H1 (cell line): Measurements from ENCODE around the gene RIPOR3. TPM values are rescaled to one million over a fixed set of nuclear protein-coding genes. Genes with fewer than 3 reads are reported as not detected.

Experiments used
- CTCF ChIA-PET: fragments of 300-600 bp; sonication (Branson Sonifier 250); formaldehyde crosslinking; loops from one replicate; lab custom pipeline; 2021; ENCODE audit not compliant: partially characterized antibody; lab: Charles Lee
- POLR2A ChIA-PET: fragments of 300-600 bp; sonication (Branson Sonifier 250); formaldehyde crosslinking; loops from one replicate; lab custom pipeline; 2021; ENCODE audit warnings: inconsistent platforms; ENCODE audit not compliant: partially characterized antibody; lab: Charles Lee
- DNase-seq, 2 experiments: peaks; one replicate each; pipeline versions ENCODE4 v3.0.0 to v3.0.0-alpha.2; 2010 to 2022; ENCODE audit warnings: low spot score in 2 of 2, low read depth in 1 of 2, mixed read lengths in 1 of 2
- FAIRE-seq: peaks from 2 replicates; lab custom pipeline; 2011; peaks lifted over from hg19 to GRCh38; lab: Jason Lieb, UNC
- H2AFZ ChIP-seq: 2 replicates; pipeline ENCODE4 v1.8.1; 2012; ENCODE audit warnings: low read length, inconsistent platforms
- H2AK5ac ChIP-seq: 2 replicates; pipeline ENCODE4 v1.6.1; 2013; ENCODE audit warnings: low read depth, low read length
- H2BK120ac ChIP-seq: replicated peaks from 2 replicates; pipeline ENCODE3; 2013; ENCODE audit warnings: low read depth, low read length, inconsistent platforms
- H2BK12ac ChIP-seq: 2 replicates; pipeline ENCODE4 v1.6.1; 2013; ENCODE audit warnings: low read depth, low read length
- H2BK15ac ChIP-seq: 2 replicates; pipeline ENCODE4 v1.6.1; 2013; ENCODE audit warnings: low read length
- H2BK20ac ChIP-seq: 2 replicates; pipeline ENCODE4 v1.6.1; 2013; ENCODE audit warnings: low read length
- H2BK5ac ChIP-seq: 2 replicates; pipeline ENCODE4 v1.6.1; 2013; ENCODE audit warnings: low read depth, low read length
- H3K14ac ChIP-seq: 2 replicates; pipeline ENCODE4 v1.6.1; 2013; ENCODE audit warnings: inconsistent platforms; ENCODE audit not compliant: insufficient read length
- H3K18ac ChIP-seq: 2 replicates; pipeline ENCODE4 v1.6.1; 2013; ENCODE audit warnings: low read length; ENCODE audit errors: extremely low read depth
- H3K23ac ChIP-seq: 2 replicates; pipeline ENCODE4 v1.6.1; 2013; ENCODE audit warnings: inconsistent platforms; ENCODE audit not compliant: insufficient read length
- H3K23me2 ChIP-seq: 2 replicates; pipeline ENCODE4 v1.6.1; 2013; ENCODE audit warnings: low read depth, low read length
- H3K27ac ChIP-seq: 2 replicates; pipeline ENCODE4 v1.6.1; 2011; ENCODE audit warnings: low read depth, low read length, inconsistent platforms
- H3K27me3 ChIP-seq, 4 experiments: replicated peaks in 1 of 4; 1 replicate in 1 of 4; 2 replicates in 3 of 4; pipeline versions ENCODE4 v1.6.1 to v1.8.1; 2011 to 2013; ENCODE audit warnings: low read length in 3 of 4, mild to moderate bottlenecking in 3 of 4, inconsistent platforms in 2 of 4, mixed read lengths in 2 of 4, moderate library complexity in 1 of 4; ENCODE audit not compliant: control insufficient read depth in 3 of 4, insufficient read depth in 3 of 4; ENCODE audit errors: extremely low read depth in 1 of 4
- H3K36me3 ChIP-seq, 4 experiments: 2 replicates each; pipeline versions ENCODE4 v1.6.1 to v1.8.1; 2011 to 2013; ENCODE audit warnings: mild to moderate bottlenecking in 4 of 4, low read length in 3 of 4, moderate library complexity in 2 of 4, control low read depth in 1 of 4, inconsistent platforms in 1 of 4; ENCODE audit not compliant: insufficient read depth in 4 of 4, control insufficient read depth in 2 of 4
- H3K4ac ChIP-seq: replicated peaks from 2 replicates; pipeline ENCODE3; 2013; ENCODE audit warnings: low read length, low read depth, mixed read lengths, inconsistent platforms; ENCODE audit not compliant: insufficient read length
- H3K4me1 ChIP-seq, 4 experiments: replicated peaks in 1 of 4; 1 replicate in 1 of 4; 2 replicates in 3 of 4; pipeline versions ENCODE4 v1.6.1 to v1.8.1; 2011 to 2013; ENCODE audit warnings: low read length in 3 of 4, inconsistent platforms in 2 of 4, mixed read lengths in 1 of 4; ENCODE audit not compliant: insufficient read depth in 4 of 4, control insufficient read depth in 3 of 4
- H3K4me2 ChIP-seq, 2 experiments: 2 replicates each; pipeline versions ENCODE4 v1.6.1 to v1.8.1; 2011 to 2013; ENCODE audit warnings: low read depth in 2 of 2, low read length in 2 of 2, control low read depth in 1 of 2, inconsistent platforms in 1 of 2, mild to moderate bottlenecking in 1 of 2; ENCODE audit not compliant: insufficient read depth in 1 of 2
- H3K4me3 ChIP-seq, 4 experiments: fragments of 200-600, 300-600 bp in 1 of 4; sonication (generic), shearing (Covaris generic), sonication (Bioruptor Twin) in 1 of 4; 2 replicates each; pipeline versions ENCODE4 v1.5.1 to v1.8.1; 2011 to 2016; ENCODE audit warnings: low read length in 4 of 4, low read depth in 3 of 4, control low read depth in 2 of 4, inconsistent platforms in 2 of 4, mild to moderate bottlenecking in 2 of 4, mixed read lengths in 1 of 4, moderate library complexity in 1 of 4; ENCODE audit not compliant: insufficient read depth in 2 of 4; ENCODE audit errors: extremely low read depth in 1 of 4
- H3K56ac ChIP-seq: replicated peaks from 2 replicates; pipeline ENCODE3; 2013; ENCODE audit warnings: low read depth, mild to moderate bottlenecking, mixed read lengths, low read length, inconsistent platforms; ENCODE audit not compliant: insufficient read length
- H3K79me1 ChIP-seq: 2 replicates; pipeline ENCODE4 v1.6.1; 2013; ENCODE audit warnings: low read depth, low read length, control low read depth
- H3K79me2 ChIP-seq, 2 experiments: 2 replicates each; pipeline versions ENCODE4 v1.6.1 to v1.8.1; 2012 to 2013; ENCODE audit warnings: low read length in 2 of 2, mild to moderate bottlenecking in 2 of 2, inconsistent platforms in 1 of 2; ENCODE audit not compliant: insufficient read depth in 2 of 2, control insufficient read depth in 1 of 2
- H3K9ac ChIP-seq, 4 experiments: replicated peaks in 1 of 4; 1 replicate in 1 of 4; 2 replicates in 3 of 4; pipeline versions ENCODE4 v1.6.1 to v1.8.1; 2011 to 2013; ENCODE audit warnings: low read depth in 3 of 4, low read length in 3 of 4, control low read depth in 2 of 4, mild to moderate bottlenecking in 2 of 4, moderate library complexity in 2 of 4, inconsistent platforms in 1 of 4; ENCODE audit errors: extremely low read depth in 1 of 4
- H3K9me3 ChIP-seq, 2 experiments: 2 replicates each; pipeline versions ENCODE4 v1.6.1 to v1.8.1; 2012 to 2013; ENCODE audit warnings: mild to moderate bottlenecking in 2 of 2, moderate library complexity in 2 of 2, control low read depth in 1 of 2, inconsistent platforms in 1 of 2, low read depth in 1 of 2, low read length in 1 of 2, mixed read lengths in 1 of 2; ENCODE audit not compliant: insufficient read depth in 2 of 2
- H4K20me1 ChIP-seq, 2 experiments: replicated peaks in 1 of 2; 2 replicates each; pipeline versions ENCODE3 to v1.8.1; 2011 to 2013; ENCODE audit warnings: inconsistent platforms in 2 of 2, low read length in 2 of 2, mild to moderate bottlenecking in 1 of 2; ENCODE audit not compliant: insufficient read depth in 2 of 2, control insufficient read depth in 1 of 2
- H4K5ac ChIP-seq: 2 replicates; pipeline ENCODE4 v1.6.1; 2013; ENCODE audit warnings: low read length, low read depth, mixed read lengths, inconsistent platforms; ENCODE audit not compliant: insufficient read length
- H4K8ac ChIP-seq: 2 replicates; pipeline ENCODE4 v1.8.0; 2013; ENCODE audit warnings: mild to moderate bottlenecking, moderate library complexity, low read length, inconsistent platforms; ENCODE audit not compliant: insufficient read depth; ENCODE audit errors: extremely low read depth
- H4K91ac ChIP-seq: replicated peaks from 2 replicates; pipeline ENCODE3; 2013; ENCODE audit warnings: low read length, mixed read lengths, inconsistent platforms; ENCODE audit not compliant: insufficient read length
- HDAC2 ChIP-seq, 2 experiments: fragments of 300-600 bp in 1 of 2; sonication (generic) in 1 of 2; IDR thresholded peaks; 2 replicates each; pipeline ENCODE4 v1.6.1; 2011 to 2012; ENCODE audit warnings: low read depth in 2 of 2, low read length in 2 of 2, mild to moderate bottlenecking in 2 of 2, moderate library complexity in 2 of 2, borderline replicate concordance in 1 of 2, inconsistent platforms in 1 of 2
- HDAC6 ChIP-seq: IDR thresholded peaks from one replicate; pipeline ENCODE4 v1.7.1; 2012; ENCODE audit warnings: low read depth, mild to moderate bottlenecking, inconsistent platforms, low read length, moderate library complexity
- PHF8 ChIP-seq: fragments of 200-600 bp; sonication (generic); conservative IDR thresholded peaks from 2 replicates; pipeline ENCODE4 v1.7.1; 2012; ENCODE audit warnings: low read depth, mild to moderate bottlenecking, inconsistent platforms, low read length, moderate library complexity
- POLR2AphosphoS5 ChIP-seq: IDR thresholded peaks from 2 replicates; pipeline ENCODE4 v1.6.1; 2011; ENCODE audit warnings: low read depth, low read length
- POU5F1 ChIP-seq: IDR thresholded peaks from 2 replicates; pipeline ENCODE4 v1.6.1; 2011; ENCODE audit warnings: low read depth, mild to moderate bottlenecking, low read length, moderate library complexity
- RAD21 ChIP-seq, 2 experiments: IDR thresholded peaks in 1 of 2; conservative IDR thresholded peaks in 1 of 2; 2 replicates each; pipeline ENCODE4 v1.6.1; 2011; ENCODE audit warnings: low read depth in 2 of 2, low read length in 2 of 2, improper control_type of control experiment in 1 of 2, inconsistent platforms in 1 of 2, mild to moderate bottlenecking in 1 of 2, moderate library complexity in 1 of 2
- RNF2 ChIP-seq: fragments of 200-900, 300-1000 bp; sonication (generic); IDR thresholded peaks from 2 replicates; pipeline ENCODE4 v1.7.1; 2016; ENCODE audit warnings: borderline replicate concordance, low read depth, mild to moderate bottlenecking, antibody characterized with exemption, low read length; ENCODE audit not compliant: poor library complexity, severe bottlenecking; ENCODE audit errors: missing control alignments
- SAP30 ChIP-seq: fragments of 300-600 bp; sonication (generic); IDR thresholded peaks from 2 replicates; pipeline ENCODE4 v1.7.1; 2012; ENCODE audit warnings: low read length, moderate library complexity, mild to moderate bottlenecking, inconsistent platforms; ENCODE audit not compliant: insufficient read depth, insufficient replicate concordance
- SP2 ChIP-seq: IDR thresholded peaks from 2 replicates; pipeline ENCODE4 v1.6.1; 2012; ENCODE audit warnings: mild to moderate bottlenecking, low read length, inconsistent platforms
- TBP ChIP-seq: IDR thresholded peaks from 2 replicates; pipeline ENCODE4 v1.6.1; 2011; ENCODE audit warnings: low read depth, low read length, improper control_type of control experiment
- YY1 ChIP-seq: IDR thresholded peaks from 2 replicates; pipeline ENCODE4 v1.6.1; 2011; ENCODE audit warnings: low read depth, mild to moderate bottlenecking, low read length
- WGBS, 2 experiments: shearing (Covaris generic) in 1 of 2; methylation state at CpG; one replicate each; pipeline versions ENCODE4 v1.1.6 to v1.1.7; 2013 to 2015; ENCODE audit warnings: low lambda C conversion rate in 2 of 2, mixed read lengths in 2 of 2, inconsistent platforms in 1 of 2, low coverage in 1 of 2, missing lambda C conversion rate in 1 of 2; ENCODE audit not compliant: insufficient replicate concordance in 2 of 2, insufficient coverage in 1 of 2, insufficient read length in 1 of 2; ENCODE audit errors: extremely low coverage in 1 of 2, missing lambda C conversion rate in 1 of 2; 5-methylcytosine and 5-hydroxymethylcytosine counted together
- polyA plus RNA-seq, 7 experiments: library from polyadenylated mRNA; depleted of rRNA in 3 of 7; stranded (reverse) in 5 of 7; unstranded in 2 of 7; fragments of >200 nt in 5 of 7; fragments of 200-250 nt in 2 of 7; gene quantifications; 1 replicate in 5 of 7; 2 replicates in 1 of 7; 4 replicates in 1 of 7; pipeline versions ENCODE4 v1.2.1 to v1.2.3, GENCODE V29; 2011 to 2013; ENCODE audit warnings: missing spikeins in 2 of 7, mixed read lengths in 2 of 7
- total RNA-seq: library from RNA; stranded (reverse); fragmentation: NEBNext Ultra II Directional; extraction: Animal tissue kit (Norgen Biotek cat#: 25700); gene quantifications from 2 replicates; pipeline ENCODE4 v1.2.1, GENCODE V29; 2021

RIPOR3 gene
- total and polyA plus RNA-seq, 2 of the 8 experiments (the other 6 are each of a cell fraction or from before 2014, with no cell fraction given), result 3.6 to 4.5 TPM

GRCh38 chr20:50674138-50674825, 17.1 kb downstream of the RIPOR3 start:
- H2AK5ac ChIP-seq, result no peak overlapping the region
- H3K4me3 ChIP-seq, result no peak overlapping the region
- no peak overlapping the region for H3K4me2 ChIP-seq
- peaks cover 0 to 3% (median 0%) of the 10 kb centered on the region in 4 experiments; a peak in 1 of 7 replicates for H3K4me1 ChIP-seq
- no peak overlapping the region for H3K4ac ChIP-seq
- no peak overlapping the region for H4K91ac ChIP-seq
- CTCF ChIA-PET, result interaction anchor here (0.6 to 1.8 kb wide), 5 partner anchors 9 to 75 kb away, joined by 3 to 5 read pairs (median 3); no protein-coding TSS in a partner anchor
- FAIRE-seq (no peak), DNase-seq (no peak)
- 74% methylated on average over 2 of the region's 2 CpGs; no CpG with 5 or more reads in 1 of the 2 experiments for WGBS, 2 experiments
- no peaks in the 10 kb centered on the region for H3K79me2 ChIP-seq
- no peak overlapping the region for H3K18ac ChIP-seq
- H2BK20ac ChIP-seq, result no peak overlapping the region
- no peak overlapping the region for H3K9ac ChIP-seq
- no peaks in the 10 kb centered on the region for H3K27me3 ChIP-seq
- no peaks in the 10 kb centered on the region for H3K9me3 ChIP-seq
- H3K23me2 ChIP-seq, result peaks cover 5% of the 10 kb centered on the region; the same call in 1 of the 2 replicates
- H4K5ac ChIP-seq, result no peak overlapping the region
- H2AFZ ChIP-seq, result no peak overlapping the region
- H2BK12ac ChIP-seq, result no peak overlapping the region
- H3K79me1 ChIP-seq, result no peaks in the 10 kb centered on the region
- no peak overlapping the region for H2BK120ac ChIP-seq
- H3K36me3 ChIP-seq, result no peaks in the 10 kb centered on the region
- POLR2A ChIA-PET, result interaction anchor here (0.8 kb wide), 1 partner anchor 32 kb away, joined by 3 read pairs; no protein-coding TSS in a partner anchor
- no peak overlapping the region for H3K56ac ChIP-seq
- H3K23ac ChIP-seq, result no peak overlapping the region
- no peak overlapping the region for H4K8ac ChIP-seq
- H3K27ac ChIP-seq, result no peak overlapping the region
- peaks cover 0 to 4% of the 10 kb centered on the region in 2 experiments for H4K20me1 ChIP-seq
- no peak overlapping the region for H2BK15ac ChIP-seq
- H2BK5ac ChIP-seq, result no peak overlapping the region
- no peak overlapping the region for H3K14ac ChIP-seq
- TF ChIP-seq RNF2 (no peak), RAD21 (IDR thresholded peaks at IDR 0.05 in 1 of 2, conservative IDR thresholded peaks at IDR 0.05 in 1 of 2; ENCODE audit: low read depth in 2 of 2, low read length in 2 of 2) (no peak), SAP30 (no peak), PHF8 (no peak), YY1 (no peak), TBP (no peak), POU5F1 (no peak), POLR2AphosphoS5 (no peak), SP2 (no peak), HDAC2 (IDR thresholded peaks at IDR 0.05; ENCODE audit: borderline replicate concordance in 1 of 2, low read depth in 2 of 2, low read length in 2 of 2) (no peak), HDAC6 (no peak)
